ENCODE measurements around the gene FSTL4. TPM values are rescaled to one million over a fixed set of nuclear protein-coding genes. Genes with fewer than 3 reads are reported as not detected.

Gene FSTL4
- total RNA-seq, 1 donor from 2014 or later = 0.20 TPM

- no peak for DNase-seq (ENCODE audit: low read depth in 2 of 2)
Observed at GRCh38 chr5:133387621-133388020, 224.7 kb downstream of the FSTL4 start.

- DNase-seq (ENCODE audit: low read depth in 2 of 2) = no peak
Observed at GRCh38 chr5:133387091-133387490, 225.2 kb downstream of the FSTL4 start.

GRCh38 chr5:133386662-133387061 is 225.7 kb downstream of the FSTL4 start:
- no peak for DNase-seq (ENCODE audit: low read depth in 2 of 2)

- DNase-seq (ENCODE audit: low read depth in 2 of 2) = no peak
Observed at GRCh38 chr5:133385346-133385745, 227.0 kb downstream of the FSTL4 start.

GRCh38 chr5:133384903-133385302 is 227.4 kb downstream of the FSTL4 start:
- DNase-seq (ENCODE audit: low read depth in 2 of 2) = no peak

- no peak for DNase-seq (ENCODE audit: low read depth in 2 of 2)
Observed at GRCh38 chr5:133384120-133384855, 228.1 kb downstream of the FSTL4 start.

GRCh38 chr5:133383580-133383939 is 228.8 kb downstream of the FSTL4 start:
- DNase-seq (ENCODE audit: low read depth in 2 of 2) = no peak

- no peak for DNase-seq (ENCODE audit: low read depth in 2 of 2)
Observed at GRCh38 chr5:133382661-133383579, 229.4 kb downstream of the FSTL4 start.

- peak in 1 of 2 donors; percentile 86 for DNase-seq (ENCODE audit: low read depth in 2 of 2)
Observed at GRCh38 chr5:133381571-133382365, 230.6 kb downstream of the FSTL4 start.

- peak in 1 of 2 donors; percentile 72 for DNase-seq (ENCODE audit: low read depth in 2 of 2)
Observed at GRCh38 chr5:133381041-133381440, 231.3 kb downstream of the FSTL4 start.

- DNase-seq (ENCODE audit: low read depth in 2 of 2) = no peak
Observed at GRCh38 chr5:133377736-133378135, 234.6 kb downstream of the FSTL4 start.

- no peak for DNase-seq (ENCODE audit: low read depth in 2 of 2)
Observed at GRCh38 chr5:133376986-133377385, 235.4 kb downstream of the FSTL4 start.

GRCh38 chr5:133373121-133373870 is 239.0 kb downstream of the FSTL4 start:
- DNase-seq (ENCODE audit: low read depth in 2 of 2) = no peak

GRCh38 chr5:133372293-133372937 is 239.9 kb downstream of the FSTL4 start:
- DNase-seq (ENCODE audit: low read depth in 2 of 2) = no peak

- no peak for DNase-seq (ENCODE audit: low read depth in 2 of 2)
Observed at GRCh38 chr5:133371371-133372155, 240.8 kb downstream of the FSTL4 start.

GRCh38 chr5:133370904-133371303 is 241.4 kb downstream of the FSTL4 start:
- no peak for DNase-seq (ENCODE audit: low read depth in 2 of 2)

- no peak for DNase-seq (ENCODE audit: low read depth in 2 of 2)
Observed at GRCh38 chr5:133370036-133370831, 242.1 kb downstream of the FSTL4 start.

- no peak for DNase-seq (ENCODE audit: low read depth in 2 of 2)
Observed at GRCh38 chr5:133368916-133369783, 243.2 kb downstream of the FSTL4 start.
